Fibroblast of lung (primary cell): ENCODE results near the gene ECHDC3. TPM values are rescaled to one million over a fixed set of nuclear protein-coding genes. Genes with fewer than 3 reads are reported as not detected.

Experiments
- DNase-seq, 2 donors: peaks; one replicate each; pipeline versions ENCODE4 v3.0.0 to v3.0.0-alpha.2; 2010; ENCODE audit warnings: low read depth in 2 of 2
- H2AFZ ChIP-seq: 2 replicates; pipeline ENCODE4 v1.5.1; 2012; ENCODE audit warnings: low read length, control low read depth, inconsistent platforms
- H3K27ac ChIP-seq: 2 replicates; pipeline ENCODE4 v1.5.1; 2011; ENCODE audit warnings: low read length, control low read depth; ENCODE audit not compliant: insufficient read depth
- H3K27me3 ChIP-seq: 2 replicates; pipeline ENCODE4 v1.5.1; 2011; ENCODE audit warnings: mild to moderate bottlenecking, low read length; ENCODE audit not compliant: control insufficient read depth, insufficient read depth
- H3K36me3 ChIP-seq: 2 replicates; pipeline ENCODE4 v1.5.1; 2011; ENCODE audit warnings: low read length; ENCODE audit not compliant: control insufficient read depth, insufficient read depth
- H3K4me1 ChIP-seq: 2 replicates; pipeline ENCODE4 v1.5.1; 2011; ENCODE audit warnings: low read length; ENCODE audit not compliant: control insufficient read depth, insufficient read depth; ENCODE audit errors: extremely low read depth
- H3K4me2 ChIP-seq: 2 replicates; pipeline ENCODE4 v1.5.1; 2011; ENCODE audit warnings: low read length, control low read depth; ENCODE audit not compliant: insufficient read depth; ENCODE audit errors: extremely low read depth
- H3K4me3 ChIP-seq, 4 experiments: fragments of 200-600 bp in 1 of 4; sonication (generic) in 1 of 4; replicated peaks in 1 of 4; 2 replicates each; pipeline ENCODE4 v1.5.1; 2011 to 2016; ENCODE audit warnings: low read length in 4 of 4, low read depth in 3 of 4, mild to moderate bottlenecking in 3 of 4, control low read depth in 2 of 4, inconsistent platforms in 1 of 4, mixed read lengths in 1 of 4; ENCODE audit not compliant: insufficient read depth in 1 of 4; ENCODE audit errors: control extremely low read depth in 1 of 4
- H3K79me2 ChIP-seq: 2 replicates; pipeline ENCODE4 v1.5.1; 2012; ENCODE audit warnings: mild to moderate bottlenecking, low read length, inconsistent platforms; ENCODE audit not compliant: control insufficient read depth, insufficient read depth
- H3K9ac ChIP-seq: 2 replicates; pipeline ENCODE4 v1.5.1; 2011; ENCODE audit warnings: mild to moderate bottlenecking, low read length, control low read depth; ENCODE audit not compliant: insufficient read depth
- H3K9me3 ChIP-seq: 2 replicates; pipeline ENCODE4 v1.5.1; 2012; ENCODE audit warnings: low read depth, low read length; ENCODE audit not compliant: control insufficient read depth, insufficient read depth
- H4K20me1 ChIP-seq: 2 replicates; pipeline ENCODE4 v1.5.1; 2011; ENCODE audit warnings: low read length; ENCODE audit not compliant: control insufficient read depth, insufficient read depth; ENCODE audit errors: extremely low read depth
- EZH2 ChIP-seq: IDR thresholded peaks from 2 replicates; pipeline ENCODE4 v1.5.1; 2012; ENCODE audit warnings: low read length, control low read depth, mild to moderate bottlenecking; ENCODE audit errors: missing control alignments
- polyA plus RNA-seq, 2 donors: library from polyadenylated mRNA; depleted of rRNA in 1 of 2; stranded (reverse) in 1 of 2; unstranded in 1 of 2; fragments of >200 nt; gene quantifications; 2 replicates each; pipeline ENCODE4 v1.2.1, GENCODE V29; 2011 to 2012; ENCODE audit warnings: missing spikeins in 1 of 2
- total RNA-seq: library from RNA; depleted of rRNA; stranded (reverse); fragments of >200 nt; gene quantifications from 2 replicates; pipeline ENCODE4 v1.2.1, GENCODE V29; 2014
- TF ChIP-seq, protein P1 (sequence below), 2 donors: IDR thresholded peaks in 1 of 2; conservative IDR thresholded peaks in 1 of 2; 1 replicate in 1 of 2; 2 replicates in 1 of 2; pipeline ENCODE4 v1.5.1; 2011 to 2012; ENCODE audit warnings: low read length in 2 of 2, control low read depth in 1 of 2, inconsistent platforms in 1 of 2, low read depth in 1 of 2, mild to moderate bottlenecking in 1 of 2

The ECHDC3 gene
- total and polyA plus RNA-seq, 2 donors (not counting 1 experiment from before 2014, with no cell fraction given) = 6.1 to 17.7 TPM

DNA sequence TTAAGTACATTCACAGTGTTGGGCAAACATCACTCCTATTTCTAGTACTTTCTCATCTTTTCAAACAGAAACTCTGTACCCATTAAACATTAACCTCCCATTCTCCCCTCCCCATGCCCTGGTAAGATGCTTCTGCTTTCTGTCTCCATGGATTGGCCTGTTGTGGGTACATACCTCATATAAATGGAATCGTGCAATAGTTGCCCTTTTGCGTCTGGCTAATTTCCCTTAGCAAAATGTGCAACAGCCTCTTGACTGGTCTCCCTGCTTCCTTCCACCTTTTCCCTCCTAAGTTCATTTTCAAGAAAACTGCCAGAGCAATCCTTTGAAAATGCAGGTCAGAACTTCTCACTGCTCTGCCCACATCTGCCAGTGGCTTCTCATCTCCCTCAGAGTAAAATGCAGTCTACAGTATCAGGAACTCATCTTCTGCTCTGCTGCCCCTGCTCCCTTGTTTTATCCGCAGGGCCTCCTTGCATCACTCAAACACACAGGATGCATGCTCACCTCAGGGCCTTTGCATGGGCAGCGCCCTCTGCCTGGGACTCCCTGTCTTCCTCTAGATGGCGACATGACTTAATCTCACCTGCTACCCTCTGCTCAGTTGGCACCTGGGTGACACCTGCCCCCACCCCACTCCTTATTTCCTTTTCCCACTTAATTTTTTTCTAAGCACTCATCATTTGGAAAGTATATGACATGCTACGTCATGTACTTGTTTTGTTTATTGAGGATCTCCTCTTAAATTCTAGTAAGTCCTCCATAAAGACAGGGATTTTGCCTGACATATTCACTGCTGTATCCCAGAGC is 44.3 kb upstream of the ECHDC3 start:
- H3K79me2 ChIP-seq = no peaks in the 10 kb centered on the region
- no peak overlapping the region for H3K4me3 ChIP-seq
- no peaks in the 10 kb centered on the region for H3K4me1 ChIP-seq
- no peaks in the 10 kb centered on the region for H3K9me3 ChIP-seq
- no peaks in the 10 kb centered on the region for H4K20me1 ChIP-seq
- no peaks in the 10 kb centered on the region for H3K36me3 ChIP-seq
- no peak for DNase-seq
- no peak overlapping the region for H3K4me2 ChIP-seq
- TF ChIP-seq, protein P1, sequence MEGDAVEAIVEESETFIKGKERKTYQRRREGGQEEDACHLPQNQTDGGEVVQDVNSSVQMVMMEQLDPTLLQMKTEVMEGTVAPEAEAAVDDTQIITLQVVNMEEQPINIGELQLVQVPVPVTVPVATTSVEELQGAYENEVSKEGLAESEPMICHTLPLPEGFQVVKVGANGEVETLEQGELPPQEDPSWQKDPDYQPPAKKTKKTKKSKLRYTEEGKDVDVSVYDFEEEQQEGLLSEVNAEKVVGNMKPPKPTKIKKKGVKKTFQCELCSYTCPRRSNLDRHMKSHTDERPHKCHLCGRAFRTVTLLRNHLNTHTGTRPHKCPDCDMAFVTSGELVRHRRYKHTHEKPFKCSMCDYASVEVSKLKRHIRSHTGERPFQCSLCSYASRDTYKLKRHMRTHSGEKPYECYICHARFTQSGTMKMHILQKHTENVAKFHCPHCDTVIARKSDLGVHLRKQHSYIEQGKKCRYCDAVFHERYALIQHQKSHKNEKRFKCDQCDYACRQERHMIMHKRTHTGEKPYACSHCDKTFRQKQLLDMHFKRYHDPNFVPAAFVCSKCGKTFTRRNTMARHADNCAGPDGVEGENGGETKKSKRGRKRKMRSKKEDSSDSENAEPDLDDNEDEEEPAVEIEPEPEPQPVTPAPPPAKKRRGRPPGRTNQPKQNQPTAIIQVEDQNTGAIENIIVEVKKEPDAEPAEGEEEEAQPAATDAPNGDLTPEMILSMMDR (conservative IDR thresholded peaks at IDR 0.05 in 1 of 2, IDR thresholded peaks at IDR 0.05 in 1 of 2; ENCODE audit: low read depth in 1 of 2, low read length in 2 of 2) = no peak
- no peak for TF ChIP-seq EZH2
- no peak overlapping the region for H2AFZ ChIP-seq
- H3K27me3 ChIP-seq = peaks cover 5% of the 10 kb centered on the region
- no peak overlapping the region for H3K9ac ChIP-seq
- no peak overlapping the region for H3K27ac ChIP-seq

GRCh38 chr10:11698691-11699549 is 43.3 kb upstream of the ECHDC3 start:
- Histone ChIP-seq H4K20me1 (no peaks in the 10 kb centered on the region), H3K9me3 (no peaks in the 10 kb centered on the region), H3K27ac (no peak overlapping the region), H3K4me3 (no peak overlapping the region), H2AFZ (no peak overlapping the region), H3K4me2 (no peak overlapping the region), H3K4me1 (no peaks in the 10 kb centered on the region), H3K79me2 (no peaks in the 10 kb centered on the region), H3K36me3 (no peaks in the 10 kb centered on the region), H3K27me3 (peaks cover 5% of the 10 kb centered on the region), H3K9ac (no peak overlapping the region)
- TF ChIP-seq, protein P1 (conservative IDR thresholded peaks at IDR 0.05 in 1 of 2, IDR thresholded peaks at IDR 0.05 in 1 of 2; ENCODE audit: low read depth in 1 of 2, low read length in 2 of 2) = no peak
- no peak for TF ChIP-seq EZH2
- no peak for DNase-seq

GRCh38 chr10:11699550-11700097 is 42.6 kb upstream of the ECHDC3 start:
- no peak overlapping the region for H3K27ac ChIP-seq
- no peaks in the 10 kb centered on the region for H3K36me3 ChIP-seq
- no peak for TF ChIP-seq EZH2
- TF ChIP-seq, protein P1 (conservative IDR thresholded peaks at IDR 0.05 in 1 of 2, IDR thresholded peaks at IDR 0.05 in 1 of 2; ENCODE audit: low read depth in 1 of 2, low read length in 2 of 2) = no peak
- H4K20me1 ChIP-seq = no peaks in the 10 kb centered on the region
- peaks cover 5% of the 10 kb centered on the region for H3K27me3 ChIP-seq
- H3K79me2 ChIP-seq = no peaks in the 10 kb centered on the region
- no peak for DNase-seq
- no peak overlapping the region for H2AFZ ChIP-seq
- no peak overlapping the region for H3K4me3 ChIP-seq
- H3K9ac ChIP-seq = no peak overlapping the region
- H3K4me2 ChIP-seq = no peak overlapping the region
- no peaks in the 10 kb centered on the region for H3K4me1 ChIP-seq
- H3K9me3 ChIP-seq = no peaks in the 10 kb centered on the region
